HepG2 (cell line): ENCODE measurements around the gene LRRC25. TPM values are rescaled to one million over a fixed set of nuclear protein-coding genes. Genes with fewer than 3 reads are reported as not detected.

Experiments
- HOXA5 ChIP-seq: sonication (generic); formaldehyde crosslinking; IDR thresholded peaks from 2 replicates; pipeline ENCODE4 v1.4.0; 2020; ENCODE audit warnings: missing genetic modification reagents
- MBNL3 ChIP-seq: fragments of 250-450 bp; sonication (Bioruptor Pico); conservative IDR thresholded peaks from 2 replicates; pipeline ENCODE4 v1.8.0; 2022; ENCODE audit warnings: mild to moderate bottlenecking, inconsistent platforms
- MEIS2 ChIP-seq: sonication (generic); formaldehyde crosslinking; IDR thresholded peaks from 2 replicates; pipeline ENCODE4 v1.9.0; 2021; ENCODE audit warnings: mild to moderate bottlenecking, missing genetic modification reagents
- MZF1 ChIP-seq: sonication (generic); formaldehyde crosslinking; IDR thresholded peaks from 2 replicates; pipeline ENCODE4 v1.8.1; 2023; ENCODE audit warnings: mild to moderate bottlenecking, missing genetic modification reagents, borderline replicate concordance
- NCOA2 ChIP-seq: sonication (generic); formaldehyde crosslinking; IDR thresholded peaks from 2 replicates; pipeline ENCODE4 v1.8.0; 2022; ENCODE audit warnings: inconsistent platforms
- NONO ChIP-seq, 2 experiments: fragments of 450-650 bp in 1 of 2; sonication (generic) in 1 of 2; formaldehyde crosslinking in 1 of 2; IDR thresholded peaks in 1 of 2; conservative IDR thresholded peaks in 1 of 2; 2 replicates each; pipeline versions ENCODE4 v1.6.1 to v1.8.0; 2017 to 2022; ENCODE audit warnings: mild to moderate bottlenecking in 1 of 2, missing genetic modification reagents in 1 of 2, moderate library complexity in 1 of 2
- ZMYM3 ChIP-seq: sonication (generic); formaldehyde crosslinking; IDR thresholded peaks from 2 replicates; pipeline ENCODE4 v1.5.1; 2020; ENCODE audit warnings: mild to moderate bottlenecking, missing genetic modification reagents
- ZNF720 ChIP-seq: sonication (generic); formaldehyde crosslinking; IDR thresholded peaks from 2 replicates; pipeline ENCODE4 v1.4.0; 2020; ENCODE audit warnings: missing genetic modification reagents
- polyA plus RNA-seq, 8 experiments: library from polyadenylated mRNA; depleted of rRNA in 3 of 8; stranded (reverse) in 7 of 8; unstranded in 1 of 8; fragments of >200 nt; fragmentation: Illumina TruSeq in 4 of 8; extraction: Trizol in 4 of 8; gene quantifications; 2 replicates each; pipeline versions ENCODE4 v1.2.1 to v1.2.3, GENCODE V29; 2011 to 2016; ENCODE audit warnings: low read depth in 4 of 8, missing spikeins in 1 of 8, mixed read lengths in 1 of 8; ENCODE audit not compliant: insufficient read depth in 1 of 8
- total RNA-seq, 5 experiments: library from RNA; depleted of rRNA; stranded (reverse); fragments of >200 nt; fragmentation: Illumina TruSeq; extraction: Trizol; gene quantifications; 2 replicates each; pipeline ENCODE4 v1.2.3, GENCODE V29; 2016; ENCODE audit warnings: low read depth in 1 of 5
- TF ChIP-seq, protein P1 (sequence below): sonication (generic); formaldehyde crosslinking; IDR thresholded peaks from 2 replicates; pipeline ENCODE4 v1.5.0; 2020; ENCODE audit warnings: missing genetic modification reagents
- TF ChIP-seq, protein P2 (sequence below): IDR thresholded peaks from 2 replicates; pipeline ENCODE4 v1.6.1; 2016; ENCODE audit warnings: low read depth, control low read depth
- TF ChIP-seq, protein P3 (sequence below): sonication (generic); formaldehyde crosslinking; IDR thresholded peaks from 2 replicates; pipeline ENCODE4 v1.4.0; 2020; ENCODE audit warnings: missing genetic modification reagents
- TF ChIP-seq, protein P4 (sequence below): sonication (generic); formaldehyde crosslinking; IDR thresholded peaks from 2 replicates; pipeline ENCODE4 v1.5.0; 2020; ENCODE audit warnings: mild to moderate bottlenecking, missing genetic modification reagents
- TF ChIP-seq, protein P5 (sequence below): sonication (generic); formaldehyde crosslinking; IDR thresholded peaks from 2 replicates; pipeline ENCODE4 v1.4.0; 2020; ENCODE audit warnings: missing genetic modification reagents
- TF ChIP-seq, protein P6 (sequence below), 2 experiments: sonication (generic) in 1 of 2; formaldehyde crosslinking in 1 of 2; IDR thresholded peaks; 2 replicates each; pipeline versions ENCODE4 v1.4.0 to v1.6.1; 2016 to 2020; ENCODE audit warnings: borderline replicate concordance in 1 of 2, low read depth in 1 of 2, mild to moderate bottlenecking in 1 of 2, missing genetic modification reagents in 1 of 2

LRRC25 gene
- total and polyA plus RNA-seq, 2 of the 13 experiments (the other 11 are each of a cell fraction or from before 2014, with no cell fraction given), result 0.13 to 0.53 TPM

DNA sequence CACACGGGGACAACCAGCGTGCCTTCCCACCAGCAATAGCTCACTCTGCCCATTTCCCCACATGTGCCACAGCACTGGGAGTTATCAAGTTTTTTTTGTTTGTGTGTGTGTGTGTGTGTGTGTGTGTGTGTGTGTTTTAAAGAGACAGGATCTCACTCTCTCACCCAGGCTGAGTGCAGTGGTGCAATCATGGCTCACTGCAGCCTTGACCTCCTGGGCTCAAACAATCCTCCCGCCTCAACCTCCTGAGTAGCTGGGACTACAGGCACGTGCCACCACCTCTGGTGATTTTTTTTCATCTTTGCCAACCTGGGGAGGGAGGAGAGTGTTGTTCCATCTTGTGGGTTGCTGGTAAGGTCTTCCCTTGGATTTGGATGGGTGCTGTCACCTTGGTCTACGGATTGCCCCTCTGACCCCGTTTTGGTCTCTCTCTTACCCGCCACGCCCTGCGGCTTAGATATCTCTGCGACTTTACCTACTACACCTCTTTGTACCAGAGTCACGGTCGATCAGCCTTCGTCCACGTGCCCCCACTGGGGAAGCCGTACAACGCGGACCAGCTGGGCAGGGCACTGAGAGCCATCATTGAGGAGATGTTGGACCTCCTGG, 34.4 kb downstream of the LRRC25 start (continued):
- TF ChIP-seq ZMYM3 (CRISPR knock-in tag) (peak; percentile 98), MEIS2 (CRISPR knock-in tag) (0 out of 2 replicates have a peak, but pooled peaks have one; percentile 34), NONO (IDR thresholded peaks at IDR 0.05) (no peak), NONO (CRISPR knock-in tag; conservative IDR thresholded peaks at IDR 0.05) (no peak; the same call in 1 of the 2 replicates), ZNF720 (CRISPR knock-in tag) (no peak), MZF1 (CRISPR knock-in tag) (no peak), NCOA2 (CRISPR knock-in tag) (peak; percentile 66), HOXA5 (CRISPR knock-in tag) (0 out of 2 replicates have a peak, but pooled peaks have one; percentile 58), MBNL3 (CRISPR knock-in tag) (no peak)
- TF ChIP-seq, protein P1, sequence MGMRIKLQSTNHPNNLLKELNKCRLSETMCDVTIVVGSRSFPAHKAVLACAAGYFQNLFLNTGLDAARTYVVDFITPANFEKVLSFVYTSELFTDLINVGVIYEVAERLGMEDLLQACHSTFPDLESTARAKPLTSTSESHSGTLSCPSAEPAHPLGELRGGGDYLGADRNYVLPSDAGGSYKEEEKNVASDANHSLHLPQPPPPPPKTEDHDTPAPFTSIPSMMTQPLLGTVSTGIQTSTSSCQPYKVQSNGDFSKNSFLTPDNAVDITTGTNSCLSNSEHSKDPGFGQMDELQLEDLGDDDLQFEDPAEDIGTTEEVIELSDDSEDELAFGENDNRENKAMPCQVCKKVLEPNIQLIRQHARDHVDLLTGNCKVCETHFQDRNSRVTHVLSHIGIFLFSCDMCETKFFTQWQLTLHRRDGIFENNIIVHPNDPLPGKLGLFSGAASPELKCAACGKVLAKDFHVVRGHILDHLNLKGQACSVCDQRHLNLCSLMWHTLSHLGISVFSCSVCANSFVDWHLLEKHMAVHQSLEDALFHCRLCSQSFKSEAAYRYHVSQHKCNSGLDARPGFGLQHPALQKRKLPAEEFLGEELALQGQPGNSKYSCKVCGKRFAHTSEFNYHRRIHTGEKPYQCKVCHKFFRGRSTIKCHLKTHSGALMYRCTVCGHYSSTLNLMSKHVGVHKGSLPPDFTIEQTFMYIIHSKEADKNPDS (CRISPR knock-in tag), result no peak
- TF ChIP-seq, protein P2, sequence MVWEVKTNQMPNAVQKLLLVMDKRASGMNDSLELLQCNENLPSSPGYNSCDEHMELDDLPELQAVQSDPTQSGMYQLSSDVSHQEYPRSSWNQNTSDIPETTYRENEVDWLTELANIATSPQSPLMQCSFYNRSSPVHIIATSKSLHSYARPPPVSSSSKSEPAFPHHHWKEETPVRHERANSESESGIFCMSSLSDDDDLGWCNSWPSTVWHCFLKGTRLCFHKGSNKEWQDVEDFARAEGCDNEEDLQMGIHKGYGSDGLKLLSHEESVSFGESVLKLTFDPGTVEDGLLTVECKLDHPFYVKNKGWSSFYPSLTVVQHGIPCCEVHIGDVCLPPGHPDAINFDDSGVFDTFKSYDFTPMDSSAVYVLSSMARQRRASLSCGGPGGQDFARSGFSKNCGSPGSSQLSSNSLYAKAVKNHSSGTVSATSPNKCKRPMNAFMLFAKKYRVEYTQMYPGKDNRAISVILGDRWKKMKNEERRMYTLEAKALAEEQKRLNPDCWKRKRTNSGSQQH (CRISPR knock-in tag), result no peak
- TF ChIP-seq, protein P3, sequence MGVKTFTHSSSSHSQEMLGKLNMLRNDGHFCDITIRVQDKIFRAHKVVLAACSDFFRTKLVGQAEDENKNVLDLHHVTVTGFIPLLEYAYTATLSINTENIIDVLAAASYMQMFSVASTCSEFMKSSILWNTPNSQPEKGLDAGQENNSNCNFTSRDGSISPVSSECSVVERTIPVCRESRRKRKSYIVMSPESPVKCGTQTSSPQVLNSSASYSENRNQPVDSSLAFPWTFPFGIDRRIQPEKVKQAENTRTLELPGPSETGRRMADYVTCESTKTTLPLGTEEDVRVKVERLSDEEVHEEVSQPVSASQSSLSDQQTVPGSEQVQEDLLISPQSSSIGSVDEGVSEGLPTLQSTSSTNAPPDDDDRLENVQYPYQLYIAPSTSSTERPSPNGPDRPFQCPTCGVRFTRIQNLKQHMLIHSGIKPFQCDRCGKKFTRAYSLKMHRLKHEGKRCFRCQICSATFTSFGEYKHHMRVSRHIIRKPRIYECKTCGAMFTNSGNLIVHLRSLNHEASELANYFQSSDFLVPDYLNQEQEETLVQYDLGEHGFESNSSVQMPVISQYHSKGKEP (CRISPR knock-in tag), result no peak
- TF ChIP-seq, protein P4, sequence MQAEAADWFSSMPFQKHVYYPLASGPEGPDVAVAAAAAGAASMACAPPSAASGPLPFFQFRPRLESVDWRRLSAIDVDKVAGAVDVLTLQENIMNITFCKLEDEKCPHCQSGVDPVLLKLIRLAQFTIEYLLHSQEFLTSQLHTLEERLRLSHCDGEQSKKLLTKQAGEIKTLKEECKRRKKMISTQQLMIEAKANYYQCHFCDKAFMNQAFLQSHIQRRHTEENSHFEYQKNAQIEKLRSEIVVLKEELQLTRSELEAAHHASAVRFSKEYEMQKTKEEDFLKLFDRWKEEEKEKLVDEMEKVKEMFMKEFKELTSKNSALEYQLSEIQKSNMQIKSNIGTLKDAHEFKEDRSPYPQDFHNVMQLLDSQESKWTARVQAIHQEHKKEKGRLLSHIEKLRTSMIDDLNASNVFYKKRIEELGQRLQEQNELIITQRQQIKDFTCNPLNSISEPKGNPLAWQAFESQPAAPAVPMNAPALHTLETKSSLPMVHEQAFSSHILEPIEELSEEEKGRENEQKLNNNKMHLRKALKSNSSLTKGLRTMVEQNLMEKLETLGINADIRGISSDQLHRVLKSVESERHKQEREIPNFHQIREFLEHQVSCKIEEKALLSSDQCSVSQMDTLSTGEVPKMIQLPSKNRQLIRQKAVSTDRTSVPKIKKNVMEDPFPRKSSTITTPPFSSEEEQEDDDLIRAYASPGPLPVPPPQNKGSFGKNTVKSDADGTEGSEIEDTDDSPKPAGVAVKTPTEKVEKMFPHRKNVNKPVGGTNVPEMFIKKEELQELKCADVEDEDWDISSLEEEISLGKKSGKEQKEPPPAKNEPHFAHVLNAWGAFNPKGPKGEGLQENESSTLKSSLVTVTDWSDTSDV, result no peak
- TF ChIP-seq, protein P5, sequence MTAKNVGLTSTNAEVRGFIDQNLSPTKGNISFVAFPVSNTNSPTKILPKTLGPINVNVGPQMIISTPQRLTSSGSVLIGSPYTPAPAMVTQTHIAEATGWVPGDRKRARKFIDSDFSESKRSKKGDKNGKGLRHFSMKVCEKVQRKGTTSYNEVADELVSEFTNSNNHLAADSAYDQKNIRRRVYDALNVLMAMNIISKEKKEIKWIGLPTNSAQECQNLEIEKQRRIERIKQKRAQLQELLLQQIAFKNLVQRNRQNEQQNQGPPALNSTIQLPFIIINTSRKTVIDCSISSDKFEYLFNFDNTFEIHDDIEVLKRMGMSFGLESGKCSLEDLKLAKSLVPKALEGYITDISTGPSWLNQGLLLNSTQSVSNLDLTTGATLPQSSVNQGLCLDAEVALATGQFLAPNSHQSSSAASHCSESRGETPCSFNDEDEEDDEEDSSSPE, result 0 out of 2 replicates have a peak, but pooled peaks have one; percentile 35
- TF ChIP-seq, protein P6, sequence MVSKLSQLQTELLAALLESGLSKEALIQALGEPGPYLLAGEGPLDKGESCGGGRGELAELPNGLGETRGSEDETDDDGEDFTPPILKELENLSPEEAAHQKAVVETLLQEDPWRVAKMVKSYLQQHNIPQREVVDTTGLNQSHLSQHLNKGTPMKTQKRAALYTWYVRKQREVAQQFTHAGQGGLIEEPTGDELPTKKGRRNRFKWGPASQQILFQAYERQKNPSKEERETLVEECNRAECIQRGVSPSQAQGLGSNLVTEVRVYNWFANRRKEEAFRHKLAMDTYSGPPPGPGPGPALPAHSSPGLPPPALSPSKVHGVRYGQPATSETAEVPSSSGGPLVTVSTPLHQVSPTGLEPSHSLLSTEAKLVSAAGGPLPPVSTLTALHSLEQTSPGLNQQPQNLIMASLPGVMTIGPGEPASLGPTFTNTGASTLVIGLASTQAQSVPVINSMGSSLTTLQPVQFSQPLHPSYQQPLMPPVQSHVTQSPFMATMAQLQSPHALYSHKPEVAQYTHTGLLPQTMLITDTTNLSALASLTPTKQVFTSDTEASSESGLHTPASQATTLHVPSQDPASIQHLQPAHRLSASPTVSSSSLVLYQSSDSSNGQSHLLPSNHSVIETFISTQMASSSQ (IDR thresholded peaks at IDR 0.05; ENCODE audit: low read depth), result no peak
- TF ChIP-seq, protein P6 (CRISPR knock-in tag; IDR thresholded peaks at IDR 0.05; ENCODE audit: borderline replicate concordance), result peak; percentile 44; the same call in 1 of the 2 replicates
